Activated T-cell treated with anti-CD3 and anti-CD28 coated beads, Interleukin-2, amount 50 U/mL, for 1 hour (primary cell): ENCODE data around the gene ALK.

ENCODE experiments used
- DNase-seq: peaks from one replicate; pipeline ENCODE4 v3.0.0-alpha.2; 2020

Gene ALK

GRCh38 chr2:29213888-29214291, 707.5 kb downstream of the ALK start:
- DNase-seq: no peak

GRCh38 chr2:29212009-29212408, 709.4 kb downstream of the ALK start:
- no peak for DNase-seq

- DNase-seq: no peak
Measured at GRCh38 chr2:29209551-29209950, 711.8 kb downstream of the ALK start.

GRCh38 chr2:29207352-29208148, 713.8 kb downstream of the ALK start:
- no peak for DNase-seq

- DNase-seq: no peak
Measured at GRCh38 chr2:29206941-29207340, 714.4 kb downstream of the ALK start.

GRCh38 chr2:29202819-29203495, 718.4 kb downstream of the ALK start:
- no peak for DNase-seq

- DNase-seq: no peak
Measured at GRCh38 chr2:29201979-29202378, 719.4 kb downstream of the ALK start.

GRCh38 chr2:29196792-29197788, 724.3 kb downstream of the ALK start:
- DNase-seq: peak; percentile 74

GRCh38 chr2:29195796-29196195, 725.6 kb downstream of the ALK start:
- no peak for DNase-seq

- no peak for DNase-seq
Measured at GRCh38 chr2:29193681-29194080, 727.7 kb downstream of the ALK start.

GRCh38 chr2:29193111-29193510, 728.3 kb downstream of the ALK start:
- no peak for DNase-seq

GRCh38 chr2:29192526-29192925, 728.9 kb downstream of the ALK start:
- no peak for DNase-seq

GRCh38 chr2:29191817-29192216, 729.6 kb downstream of the ALK start:
- no peak for DNase-seq

GRCh38 chr2:29189052-29189451, 732.3 kb downstream of the ALK start:
- no peak for DNase-seq

- no peak for DNase-seq
Measured at GRCh38 chr2:29187926-29188325, 733.5 kb downstream of the ALK start.

GRCh38 chr2:29186817-29187216, 734.6 kb downstream of the ALK start:
- DNase-seq: no peak

GRCh38 chr2:29184531-29184930, 736.9 kb downstream of the ALK start:
- no peak for DNase-seq

- DNase-seq: no peak
Measured at GRCh38 chr2:29182920-29183319, 738.5 kb downstream of the ALK start.

- no peak for DNase-seq
Measured at GRCh38 chr2:29182334-29182733, 739.1 kb downstream of the ALK start.

GRCh38 chr2:29175338-29175737, 746.0 kb downstream of the ALK start:
- no peak for DNase-seq

- DNase-seq: no peak
Measured at GRCh38 chr2:29174937-29175336, 746.4 kb downstream of the ALK start.

- no peak for DNase-seq
Measured at GRCh38 chr2:29166242-29167039, 754.9 kb downstream of the ALK start.
